Stimulated activated CD8-positive, alpha-beta memory T cell treated with anti-CD3 and anti-CD28 coated beads, Interleukin-2, amount 100 ng/mL, for 1 hour (primary cell): ENCODE data around the gene BACH2.
"Not testable (repeated sequence)": the region's sequence is repeated elsewhere in the genome, so short reads cannot be mapped to it uniquely, and the experiment has no call there.

Experiments
- DNase-seq, 2 donors: peaks; one replicate each; pipeline ENCODE4 v3.0.0-alpha.2; 2020; ENCODE audit warnings: low read depth in 2 of 2

Gene BACH2

GRCh38 chr6:90124874-90125510 lies 171.7 kb downstream of the BACH2 start:
- DNase-seq, result no peak

- no peak for DNase-seq
These were observed 172.8 kb downstream of the BACH2 start for GRCh38 chr6:90123831-90124230.

- DNase-seq, result no peak
These were observed 174.7 kb downstream of the BACH2 start for GRCh38 chr6:90121982-90122381.

GRCh38 chr6:90120327-90120726 lies 176.3 kb downstream of the BACH2 start:
- no peak for DNase-seq

GRCh38 chr6:90119618-90120017 lies 177.0 kb downstream of the BACH2 start:
- no peak for DNase-seq

- no peak for DNase-seq
These were observed 178.1 kb downstream of the BACH2 start for GRCh38 chr6:90118581-90118980.

GRCh38 chr6:90118069-90118468 lies 178.6 kb downstream of the BACH2 start:
- no peak for DNase-seq

- DNase-seq, result not testable (repeated sequence)
These were observed 180.5 kb downstream of the BACH2 start for GRCh38 chr6:90116126-90116525.

- no peak for DNase-seq
These were observed 183.3 kb downstream of the BACH2 start for GRCh38 chr6:90113389-90113788.

GRCh38 chr6:90111387-90111786 lies 185.3 kb downstream of the BACH2 start:
- no peak for DNase-seq

GRCh38 chr6:90110971-90111370 lies 185.7 kb downstream of the BACH2 start:
- peak; percentile 29 to 32 for DNase-seq

- no peak for DNase-seq
These were observed 187.5 kb downstream of the BACH2 start for GRCh38 chr6:90109141-90109540.

- DNase-seq, result no peak
These were observed 188.8 kb downstream of the BACH2 start for GRCh38 chr6:90107771-90108282.

GRCh38 chr6:90107371-90107770 lies 189.3 kb downstream of the BACH2 start:
- DNase-seq, result no peak

GRCh38 chr6:90106449-90106848 lies 190.2 kb downstream of the BACH2 start:
- DNase-seq, result no peak

- DNase-seq, result no peak
These were observed 191.0 kb downstream of the BACH2 start for GRCh38 chr6:90105506-90106170.

GRCh38 chr6:90103056-90103800 lies 193.4 kb downstream of the BACH2 start:
- no peak for DNase-seq

GRCh38 chr6:90101403-90101802 lies 195.2 kb downstream of the BACH2 start:
- no peak for DNase-seq

GRCh38 chr6:90100059-90100665 lies 196.5 kb downstream of the BACH2 start:
- no peak for DNase-seq

GRCh38 chr6:90098627-90099026 lies 198.0 kb downstream of the BACH2 start:
- no peak for DNase-seq

- no peak for DNase-seq
These were observed 198.6 kb downstream of the BACH2 start for GRCh38 chr6:90098001-90098531.

GRCh38 chr6:90097356-90097755 lies 199.3 kb downstream of the BACH2 start:
- no peak for DNase-seq
